Stimulated activated CD8-positive, alpha-beta memory T cell treated with anti-CD3 and anti-CD28 coated beads, Interleukin-4, amount 100 ng/mL, for 4 hours (primary cell): ENCODE data around the gene FAM107B.
"Not testable (repeated sequence)": the region's sequence is repeated elsewhere in the genome, so short reads cannot be mapped to it uniquely, and the experiment has no call there.

ENCODE experiments used
- DNase-seq, 2 donors: peaks; one replicate each; pipeline ENCODE4 v3.0.0-alpha.2; 2020; ENCODE audit warnings: low read depth in 2 of 2, low spot score in 1 of 2

FAM107B gene

DNA sequence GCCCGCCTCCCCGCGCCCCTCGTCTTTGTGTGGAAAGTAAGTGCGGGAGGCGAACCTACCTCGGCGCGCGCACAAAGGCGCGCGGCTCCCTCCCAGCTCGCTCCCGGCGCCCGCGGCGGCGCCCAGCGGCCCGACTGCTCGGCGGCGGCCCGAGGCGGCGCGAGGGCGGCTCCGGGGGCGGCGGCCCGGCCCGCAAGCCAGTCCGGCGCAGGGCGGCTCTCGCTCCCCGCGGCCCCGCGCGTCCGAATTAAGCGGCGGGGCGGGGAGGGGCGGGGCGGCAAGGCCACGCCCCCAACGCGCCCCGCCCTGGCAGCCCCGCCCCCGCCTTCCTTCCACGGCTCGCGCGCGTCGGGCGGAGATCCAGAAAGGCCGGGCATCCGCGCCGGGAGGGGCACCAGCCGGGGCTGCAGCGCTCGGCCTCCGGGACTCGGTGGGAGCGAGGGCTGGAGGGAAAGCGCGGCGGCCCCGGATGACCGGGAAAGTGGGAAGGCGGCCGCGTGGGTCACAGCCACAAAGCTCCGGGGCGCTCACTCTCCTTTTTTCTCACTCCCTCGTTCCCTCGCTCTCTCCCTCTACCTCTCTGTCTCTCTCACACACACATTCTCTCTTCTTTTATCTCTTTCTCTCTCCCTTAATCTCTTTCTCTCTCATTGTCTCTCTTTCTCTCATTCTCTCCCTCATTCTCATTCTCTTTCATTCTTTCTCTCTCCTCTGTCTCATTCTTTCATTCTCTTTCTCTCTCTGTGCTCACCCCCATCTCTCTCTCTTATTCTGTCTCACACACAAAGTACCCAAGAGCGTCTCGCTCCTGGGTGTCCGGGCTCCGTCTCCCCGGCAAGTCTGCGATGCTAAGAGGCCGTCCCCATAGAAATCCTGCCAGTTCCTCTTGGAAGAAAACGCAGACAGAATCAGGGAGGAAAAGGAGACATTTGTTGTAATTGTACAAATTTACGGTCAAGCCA is 170.2 kb downstream of the FAM107B start:
- DNase-seq, result peak in 1 of 2 donors; percentile 46

DNA sequence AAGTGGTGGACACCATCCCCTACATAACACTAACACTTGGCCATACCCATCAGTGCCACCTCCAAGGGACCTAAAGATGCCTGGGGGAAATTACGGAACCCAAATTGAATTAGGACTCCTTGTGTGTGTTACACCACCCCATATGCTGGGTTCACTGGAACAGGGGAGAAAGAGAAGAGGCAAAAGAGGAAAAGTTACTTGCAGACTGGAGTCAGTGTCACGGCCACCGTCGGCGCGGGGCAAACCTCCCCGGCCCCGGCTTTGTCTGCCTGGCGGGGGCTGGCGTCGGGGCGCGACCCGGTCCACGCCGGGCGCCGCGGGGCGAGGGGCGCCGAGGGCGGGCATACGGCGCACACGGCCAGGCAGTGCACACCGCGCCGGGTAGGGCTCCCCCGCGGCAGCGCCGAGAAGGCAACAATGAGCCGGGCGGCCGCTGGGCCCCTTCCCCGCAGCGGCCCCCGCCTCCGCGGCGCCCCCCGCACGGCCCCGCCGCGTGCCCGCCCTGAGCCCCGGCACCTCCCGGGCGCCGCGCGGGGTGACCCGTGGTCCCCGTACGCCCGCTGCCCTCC is 171.1 kb downstream of the FAM107B start:
- no peak for DNase-seq

DNA sequence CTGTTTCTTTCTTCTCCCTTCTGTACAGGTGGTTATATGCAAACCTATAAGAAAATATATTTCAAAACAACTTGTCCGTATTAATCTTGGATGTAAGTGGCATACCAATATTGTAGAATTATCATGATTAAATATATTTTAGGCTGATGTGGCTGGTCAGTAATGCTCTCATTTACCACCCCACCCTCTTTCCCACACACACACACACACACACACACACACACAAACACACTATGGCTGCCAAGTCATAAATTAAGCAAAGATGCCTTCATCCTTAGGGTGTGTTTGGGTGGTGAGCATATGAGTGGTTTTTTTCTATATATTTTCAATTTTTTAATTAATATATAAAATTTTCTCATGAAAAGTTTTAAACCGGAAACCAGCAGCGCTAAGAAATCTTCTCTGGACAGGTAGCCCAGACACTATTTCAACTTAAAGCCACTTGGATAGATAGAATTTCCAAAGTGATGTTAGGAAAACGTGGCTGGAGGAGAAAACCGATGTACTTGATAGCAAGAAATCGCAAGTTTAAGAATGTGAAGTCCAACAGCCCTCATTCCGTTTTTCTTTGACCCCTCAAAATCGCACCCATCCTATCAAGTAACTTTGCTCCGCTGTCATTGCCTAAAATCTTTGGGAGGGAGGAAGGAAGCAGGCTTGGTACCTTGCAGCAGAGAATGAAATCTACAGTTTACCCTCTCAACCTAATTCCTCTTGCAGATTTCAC is 171.7 kb downstream of the FAM107B start:
- DNase-seq, result no peak

DNA sequence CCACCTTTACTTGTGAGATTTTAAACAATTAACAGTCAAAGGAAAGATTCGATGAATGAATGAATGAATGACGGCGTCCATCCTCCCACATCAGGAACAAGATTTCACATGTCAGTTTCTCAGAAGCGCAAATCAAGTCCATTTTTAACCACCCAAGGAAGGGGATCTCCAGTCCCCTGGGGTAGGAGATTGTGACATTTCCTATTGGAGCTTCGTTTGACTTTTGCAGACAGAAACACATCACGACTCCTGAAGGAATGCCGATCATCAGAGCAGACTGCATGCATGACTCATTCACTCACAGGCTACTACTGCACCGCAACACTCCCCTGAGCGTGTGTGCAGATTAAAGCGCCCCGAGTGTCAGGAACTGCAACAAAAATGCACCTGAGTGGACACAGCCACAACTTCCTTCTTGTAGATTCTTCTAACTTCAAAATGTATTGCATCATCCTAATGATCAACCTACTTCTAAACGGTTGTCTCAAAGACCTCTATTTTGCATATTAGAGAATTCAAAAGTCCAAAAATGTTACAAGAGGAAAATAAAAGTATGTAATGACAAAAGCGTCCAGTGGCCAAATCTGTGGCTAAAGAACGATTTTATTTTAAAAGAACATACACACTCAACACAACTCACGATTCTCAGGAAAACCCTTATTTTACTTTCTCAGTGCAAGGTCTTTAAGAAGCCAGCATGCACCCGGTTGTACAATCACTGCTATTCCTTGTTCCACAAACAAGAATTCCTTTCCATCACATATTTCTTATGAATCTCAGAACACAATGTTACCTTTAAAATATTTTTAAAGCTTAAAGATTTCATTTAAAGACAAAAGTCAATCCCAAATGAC is 172.6 kb downstream of the FAM107B start:
- DNase-seq, result peak in 1 of 2 donors; percentile 37

DNA sequence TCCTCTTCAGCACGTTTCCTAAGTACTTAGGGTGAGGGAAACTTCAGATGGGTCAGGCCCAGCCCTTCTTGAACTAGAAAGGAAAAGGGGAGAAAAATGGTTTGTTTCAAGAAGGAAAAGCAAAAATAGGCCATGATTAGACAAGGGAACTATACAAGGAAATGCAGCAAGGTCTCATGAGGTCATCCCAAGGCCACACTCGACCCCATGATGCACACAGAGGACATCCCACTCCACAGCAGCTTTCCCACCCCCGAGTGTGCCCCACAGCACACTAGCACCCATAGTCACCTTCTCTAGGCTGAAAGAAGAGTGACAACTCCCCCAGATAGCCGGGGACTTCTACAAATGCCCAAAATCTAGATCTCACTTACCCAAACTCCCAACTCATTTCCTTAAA is 173.4 kb downstream of the FAM107B start:
- DNase-seq, result no peak

DNA sequence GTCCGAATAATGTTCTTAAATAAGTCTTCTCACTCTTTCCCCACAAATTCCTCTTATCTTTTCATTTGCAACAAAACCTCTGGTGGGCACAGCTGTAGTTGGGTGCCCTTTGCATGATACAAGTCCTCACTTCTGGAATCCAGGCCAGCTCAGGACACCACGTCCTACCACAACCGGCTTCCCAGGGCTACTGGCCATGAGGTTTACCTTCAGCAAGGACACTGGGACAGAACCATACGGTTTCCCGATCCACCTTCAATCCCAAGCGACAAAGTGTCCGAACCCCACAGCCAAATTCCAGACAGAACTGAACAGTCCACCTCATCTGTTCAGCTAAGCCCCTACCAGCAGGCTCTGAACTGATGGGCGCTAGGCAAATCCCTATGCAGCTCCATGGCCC is 174.6 kb downstream of the FAM107B start:
- no peak for DNase-seq

DNA sequence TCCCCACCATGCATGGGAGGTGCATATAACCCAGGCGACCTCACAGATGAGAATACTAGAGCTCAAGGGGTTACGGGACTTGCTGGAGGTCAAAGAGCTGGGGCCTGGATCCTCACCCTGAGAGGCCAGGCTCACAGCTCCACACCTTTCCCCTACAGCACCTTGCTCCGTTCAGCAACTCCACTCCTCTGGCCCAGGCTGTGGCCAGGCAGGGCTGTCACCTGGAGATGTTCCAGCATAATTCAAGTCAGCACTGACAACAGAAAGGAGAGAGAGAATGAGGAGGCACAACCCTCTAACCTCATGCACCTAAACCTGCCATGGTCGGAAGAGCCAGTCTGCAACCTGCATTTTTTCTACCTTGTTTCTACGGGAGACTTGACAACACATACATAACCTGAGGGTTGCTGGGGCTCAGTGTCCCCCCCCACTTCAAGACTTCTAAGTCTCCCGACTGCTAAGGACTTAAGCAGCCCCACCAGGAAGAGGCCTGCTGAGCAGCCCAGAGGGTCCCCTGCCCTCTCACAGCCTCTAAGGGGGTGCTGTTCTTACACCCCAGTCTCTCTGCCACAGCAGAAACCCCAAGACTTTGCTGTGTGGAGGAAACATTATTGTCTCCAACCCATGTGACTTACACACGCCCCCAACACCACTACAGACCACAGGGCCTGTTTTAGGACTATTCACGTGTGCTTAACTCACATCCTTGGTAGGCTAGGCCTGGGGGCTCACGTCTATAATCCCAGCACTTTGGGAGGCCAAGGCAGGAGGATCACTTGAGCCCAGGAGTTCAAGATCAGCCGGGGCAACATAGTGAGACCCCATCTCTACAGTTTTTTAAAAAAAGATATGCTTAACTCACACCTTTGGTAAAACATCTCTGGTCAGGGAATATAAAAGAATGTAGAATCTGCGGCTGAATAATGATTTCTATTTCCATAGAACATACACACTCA is 175.6 kb downstream of the FAM107B start:
- DNase-seq, result no peak

DNA sequence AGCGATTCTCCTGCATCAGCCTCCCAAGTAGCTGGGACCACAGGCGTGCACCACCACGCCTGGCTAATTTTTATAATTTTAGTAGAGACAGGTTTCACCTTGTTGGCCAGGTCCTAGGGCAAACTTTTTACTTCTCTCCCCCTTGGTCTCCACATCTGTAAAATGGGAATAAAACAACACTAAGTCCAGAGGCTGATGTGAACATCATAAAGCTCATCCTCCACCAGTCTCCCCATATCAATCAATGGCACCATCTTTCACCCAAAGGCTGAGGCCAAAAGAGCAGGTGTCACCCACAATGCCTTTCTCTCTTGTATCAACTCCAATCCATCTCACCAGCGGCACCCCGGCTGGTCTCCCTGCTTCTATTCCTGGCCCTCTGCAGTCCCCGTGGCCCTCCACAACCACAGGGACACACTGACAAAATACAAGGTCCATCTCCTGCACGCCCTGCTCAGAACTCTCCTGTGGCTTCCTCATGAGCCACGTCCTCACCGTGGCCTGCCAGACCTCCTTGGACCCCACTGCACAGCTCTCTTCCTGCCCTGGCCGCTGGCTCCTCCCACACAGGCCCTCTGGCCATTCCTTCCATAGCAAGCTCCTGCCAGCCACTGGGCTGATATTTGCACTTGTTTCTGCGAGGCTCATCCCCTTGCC is 179.0 kb downstream of the FAM107B start:
- DNase-seq, result no peak

DNA sequence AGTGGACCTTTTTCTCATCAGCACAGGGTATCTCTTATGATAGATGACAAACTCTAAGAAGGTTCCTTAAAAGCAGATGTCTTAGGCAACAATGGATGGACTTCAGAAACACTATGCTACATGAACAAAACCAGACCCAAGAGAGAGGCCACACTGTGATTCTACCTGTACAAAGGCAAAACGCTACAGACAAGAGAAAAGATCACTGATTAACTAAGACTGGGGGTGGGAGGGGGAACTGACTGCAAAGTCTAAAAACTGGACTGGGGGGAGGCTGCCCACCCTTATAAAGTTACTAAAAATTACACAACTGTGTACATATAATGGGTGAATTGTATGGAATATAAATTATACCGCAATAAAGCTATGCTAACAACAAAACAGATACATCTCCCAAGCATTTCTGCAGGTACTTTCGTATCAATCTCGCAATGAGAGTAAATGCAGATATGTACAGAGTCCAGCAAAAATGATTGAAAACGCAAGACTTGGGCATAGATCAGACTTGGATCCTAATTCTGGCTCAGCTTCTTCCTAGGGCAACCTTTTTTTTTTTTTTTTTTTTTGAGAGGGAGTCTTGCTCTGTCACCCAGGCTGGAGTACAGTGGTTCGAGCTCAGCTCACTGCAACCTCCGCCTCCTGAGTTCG is 179.7 kb downstream of the FAM107B start:
- DNase-seq, result no peak

DNA sequence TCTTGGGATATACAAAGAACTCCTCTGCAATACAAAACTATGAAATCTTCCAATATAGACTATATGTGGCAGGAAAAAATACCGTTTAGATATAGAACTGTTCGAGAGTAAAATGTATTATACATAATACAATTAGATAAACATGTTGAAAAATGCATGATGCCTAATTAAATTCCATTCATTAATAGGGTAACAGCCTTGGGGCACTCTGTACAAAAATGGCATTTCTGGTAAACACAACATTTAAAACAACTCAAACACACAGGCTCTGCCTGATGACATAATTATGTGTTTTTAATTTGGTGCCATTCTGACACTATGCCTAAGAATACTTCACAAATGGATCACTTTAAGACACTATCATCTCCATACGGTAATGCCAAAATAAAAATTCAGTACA is 180.9 kb downstream of the FAM107B start:
- no peak for DNase-seq

DNA sequence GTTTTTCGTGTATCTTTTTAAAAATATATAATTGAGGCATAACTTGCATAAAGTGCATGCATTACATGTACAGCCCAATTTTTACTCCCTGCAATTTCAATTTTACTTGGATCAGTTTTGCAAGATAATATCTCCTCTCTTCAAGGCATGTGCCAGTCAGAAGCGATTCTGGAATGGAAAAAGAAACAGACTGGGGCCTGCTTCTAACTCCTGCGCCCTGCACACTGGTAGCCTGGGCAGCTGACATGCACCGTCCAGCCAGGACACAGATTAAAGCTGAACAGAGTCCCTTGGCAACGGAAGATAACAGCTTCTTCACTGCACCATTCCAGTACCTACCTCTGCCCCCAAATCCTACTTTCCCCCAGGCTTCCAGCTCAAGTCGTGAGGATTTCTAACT is 182.1 kb downstream of the FAM107B start:
- DNase-seq, result no peak

DNA sequence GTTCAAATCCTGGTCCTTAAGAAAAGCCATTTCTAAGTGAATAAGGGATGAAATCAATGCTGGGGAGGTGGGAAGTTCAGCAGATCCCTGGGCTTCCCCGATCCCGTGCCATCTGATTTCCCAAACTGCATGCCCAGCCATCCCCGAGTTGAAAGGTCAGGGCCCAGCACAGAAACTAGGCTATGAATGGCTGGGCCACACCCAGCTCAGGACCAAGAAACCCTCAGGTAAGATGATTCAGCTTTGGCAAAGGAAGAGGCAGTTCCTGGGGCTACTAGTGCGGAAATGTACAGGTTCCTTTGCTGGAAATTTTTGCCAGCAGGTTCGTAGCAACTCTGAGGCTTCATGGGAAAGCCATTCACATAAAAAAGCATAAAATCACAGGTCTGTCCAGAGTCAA is 182.7 kb downstream of the FAM107B start:
- no peak for DNase-seq

DNA sequence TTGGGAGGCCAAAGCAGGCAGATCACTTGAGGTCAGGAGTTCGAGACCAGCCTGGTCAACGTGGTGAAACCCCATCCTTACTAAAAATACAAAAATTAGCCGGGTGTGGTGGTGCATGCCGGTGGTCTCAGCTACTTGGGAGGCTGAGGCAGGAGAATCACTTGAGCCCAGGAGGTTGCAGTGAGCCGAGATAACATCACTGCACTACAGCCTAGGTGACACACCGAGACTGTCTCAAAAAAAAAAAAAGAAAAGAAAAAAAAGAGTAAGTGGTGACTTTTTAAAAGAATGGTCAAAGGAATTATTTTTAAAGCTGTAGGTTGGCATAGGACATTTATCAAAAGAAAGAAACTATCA is 185.8 kb downstream of the FAM107B start:
- DNase-seq, result not testable (repeated sequence)

DNA sequence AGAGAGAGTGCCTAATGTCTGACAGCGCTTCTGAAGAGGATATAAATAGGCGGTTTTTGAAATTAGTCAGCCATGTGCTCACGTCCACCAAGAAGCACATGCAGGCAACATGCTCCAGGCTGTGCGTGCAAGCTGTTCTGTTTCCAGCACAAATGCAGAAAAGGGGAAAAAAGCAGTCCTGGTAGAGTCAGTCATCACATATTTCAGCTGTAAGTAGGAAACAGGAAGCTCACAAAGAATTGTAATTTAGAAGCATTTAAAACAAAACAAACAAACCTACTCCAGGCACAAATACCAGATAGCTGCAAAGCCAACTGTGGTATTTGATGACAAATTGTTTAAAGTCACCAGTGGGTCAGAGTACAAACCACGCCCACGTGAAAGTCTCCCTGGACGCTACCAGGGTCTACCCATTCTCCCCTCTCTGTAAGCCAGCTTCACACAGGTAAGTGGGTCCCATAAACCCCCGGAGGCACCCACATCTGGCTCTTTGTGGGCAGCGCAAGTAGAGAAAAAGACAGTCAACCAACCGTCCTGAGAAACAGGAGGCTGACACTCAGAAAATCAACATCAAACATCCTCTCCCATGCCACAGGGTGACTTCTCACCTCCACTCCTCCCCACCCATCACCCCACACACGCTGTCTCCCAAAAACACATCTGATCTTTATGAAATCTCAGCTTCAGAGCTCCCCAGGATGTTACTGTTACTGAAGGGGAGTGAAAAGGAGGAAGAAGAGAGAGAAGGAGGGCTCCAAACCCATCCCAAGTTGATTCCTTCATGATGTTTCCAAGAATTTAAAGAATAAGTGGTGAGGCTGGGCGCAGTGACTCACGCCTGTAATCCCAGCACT is 186.4 kb downstream of the FAM107B start:
- DNase-seq, result no peak

DNA sequence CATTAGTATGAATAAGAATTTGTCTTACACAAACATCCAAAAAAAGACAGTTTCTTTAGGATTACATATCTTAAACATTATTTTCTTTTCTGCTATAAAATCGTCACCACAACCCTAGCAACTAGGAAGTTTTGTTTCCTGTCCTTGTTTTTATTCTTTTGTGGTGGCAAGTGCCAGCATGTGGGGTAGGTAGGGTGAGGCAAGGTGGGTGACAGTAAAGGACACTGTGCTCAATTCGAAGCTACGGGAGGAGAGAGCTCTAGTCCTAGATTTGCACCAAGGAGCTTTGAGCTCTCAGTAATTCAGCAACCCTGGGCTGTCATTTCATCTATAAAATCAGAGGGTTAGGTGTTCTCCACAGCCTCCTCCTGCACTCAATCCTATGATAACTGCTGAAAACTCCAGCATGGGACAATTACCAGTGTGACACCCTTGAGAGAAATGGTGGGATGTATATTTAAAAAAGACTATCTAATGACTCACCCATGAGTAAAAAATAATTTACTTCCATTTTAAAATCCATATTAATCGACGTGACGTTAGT is 187.1 kb downstream of the FAM107B start:
- no peak for DNase-seq

DNA sequence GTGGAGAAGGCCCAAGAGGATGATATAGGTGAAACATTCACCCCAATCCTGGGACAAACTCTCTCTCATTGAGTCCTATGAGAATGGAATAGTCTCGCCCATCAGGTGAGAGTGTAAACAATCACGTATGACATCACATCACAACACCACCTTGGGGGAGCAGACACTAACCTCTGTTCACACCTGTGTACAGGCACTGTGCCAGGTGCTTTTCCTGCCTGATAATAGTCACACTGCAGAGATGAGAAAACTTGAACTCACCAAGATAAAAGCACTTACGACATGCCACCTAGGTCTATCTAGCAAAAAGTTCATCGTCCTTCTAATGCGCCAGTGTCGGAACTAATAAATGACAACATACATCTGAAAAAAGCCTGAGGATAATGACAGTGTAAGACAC is 187.8 kb downstream of the FAM107B start:
- DNase-seq, result peak in 1 of 2 donors; percentile 41

DNA sequence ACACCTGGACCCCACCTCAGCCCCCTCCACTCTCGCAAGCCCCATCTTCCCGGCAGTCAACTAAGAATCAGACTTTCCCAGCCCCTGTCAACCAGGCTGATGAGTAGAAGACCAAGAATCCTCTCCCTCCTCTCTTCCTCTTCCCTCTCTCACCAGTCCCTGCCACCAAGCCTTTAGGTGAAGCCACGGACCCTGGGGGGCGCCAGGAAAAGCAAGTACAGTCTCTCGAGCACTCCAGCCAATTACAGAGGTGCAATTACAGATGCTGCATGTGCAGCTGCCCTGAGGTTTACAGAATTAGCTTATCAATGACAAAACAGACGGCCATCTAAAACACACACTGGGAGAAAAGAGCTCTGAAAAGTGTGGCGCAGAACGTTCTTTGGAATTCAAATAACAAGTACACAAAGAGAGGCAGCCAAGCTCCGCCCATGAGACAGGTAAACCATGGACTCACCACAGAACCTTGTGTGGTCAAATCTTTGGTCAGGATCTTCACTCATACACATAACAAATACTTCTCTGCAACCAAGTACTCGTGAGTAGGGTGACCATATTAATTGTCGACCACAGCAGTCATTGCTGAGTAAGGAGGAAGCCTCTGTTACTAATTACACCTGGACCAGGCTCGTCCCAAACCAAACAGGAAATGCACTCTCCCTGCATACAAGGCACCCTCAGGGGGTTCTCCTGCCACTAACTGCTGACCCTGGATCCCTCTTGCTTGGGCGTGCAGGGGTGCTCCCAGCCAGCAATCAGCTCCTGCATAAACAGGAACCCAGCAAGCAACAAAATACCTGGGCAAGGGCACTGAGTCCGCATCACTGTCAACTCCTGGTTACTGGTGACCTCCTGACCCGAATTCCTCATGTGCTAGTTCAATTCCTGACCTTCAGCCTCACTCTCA is 189.2 kb downstream of the FAM107B start:
- no peak for DNase-seq
